Vagina (tissue), 2 donors: ENCODE measurements around the gene HYAL2.

Experiments used
- CTCF ChIP-seq, 3 experiments: fragments of 450-650 bp in 2 of 3; fragments of 200-600 bp in 1 of 3; sonication (generic) in 1 of 3; IDR thresholded peaks; one replicate each; pipeline ENCODE4 v1.5.1; 2017 to 2019; ENCODE audit warnings: antibody characterized with exemption in 3 of 3, mild to moderate bottlenecking in 2 of 3, moderate library complexity in 2 of 3
- POLR2A ChIP-seq, 2 donors: fragments of 450-650 bp; IDR thresholded peaks; one replicate each; pipeline ENCODE4 v1.6.1; 2017; ENCODE audit warnings: antibody characterized with exemption in 2 of 2, mild to moderate bottlenecking in 2 of 2, moderate library complexity in 2 of 2

DNA sequence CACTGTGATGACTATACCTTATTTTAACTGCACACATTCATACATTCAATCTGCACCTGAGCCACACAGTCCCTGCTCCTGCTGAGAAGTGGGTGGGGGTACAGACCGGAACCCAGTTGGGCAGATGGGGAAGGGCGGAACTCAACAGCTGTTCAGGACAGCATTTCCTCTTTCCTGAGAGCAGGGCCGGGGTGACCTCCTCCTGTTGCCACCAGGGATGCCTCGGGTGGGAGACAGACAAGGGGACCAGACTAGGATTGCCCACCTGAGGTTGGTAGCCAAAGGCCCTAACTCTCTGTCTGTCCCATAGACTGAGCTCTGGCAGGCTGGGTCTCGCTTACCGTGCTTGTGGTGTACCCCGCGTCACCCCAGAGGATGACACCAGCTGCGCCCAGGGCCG lies 3.9 kb downstream of the HYAL2 start:
- TF ChIP-seq CTCF (IDR thresholded peaks at IDR 0.05) (no peak), POLR2A (IDR thresholded peaks at IDR 0.05) (no peak)
